Measurements from ENCODE around the gene PLXDC2. TPM values are rescaled to one million over a fixed set of nuclear protein-coding genes. Genes with fewer than 3 reads are reported as not detected.

Gene PLXDC2
- total and polyA plus RNA-seq, 10 of the 15 experiments (the other 5 are each of a cell fraction or from before 2014, with no cell fraction given) = 0.05 to 1.8 (median 0.14) TPM; not detected in 2

- ATAC-seq (no peak), FAIRE-seq (no peak), DNase-seq (ENCODE audit: low read depth, low spot score) (no peak)
- SMC1A ChIA-PET (ENCODE audit: uncharacterized antibody, unreplicated experiment) = interaction anchor here (0.9 kb wide), 1 partner anchor 10 kb away, joined by 4 read pairs; no protein-coding TSS in a partner anchor
- no peak overlapping the region for H3K9ac ChIP-seq (ENCODE audit: control insufficient read depth, insufficient read depth, low read length)
- RAD21 ChIA-PET (ENCODE audit: unreplicated experiment) = no interaction called here
- H4K20me1 ChIP-seq (ENCODE audit: control insufficient read depth, insufficient read depth) = no peaks in the 10 kb centered on the region
- in situ Hi-C loops (cut with MboI) (no loop called here), intact Hi-C loops (cut with micrococcal nuclease; ENCODE audit: unreplicated experiment) (no loop called here)
- no peaks in the 10 kb centered on the region for H3K4me1 ChIP-seq (ENCODE audit: control insufficient read depth, insufficient read depth, low read length)
- 42% methylated on average over 2 of the region's 2 CpGs for WGBS (ENCODE audit: insufficient coverage, insufficient replicate concordance, low lambda C conversion rate, missing lambda C conversion rate)
- POLR2A ChIA-PET = no interaction called here
- H3K36me3 ChIP-seq (ENCODE audit: control insufficient read depth in 2 of 2, insufficient read depth in 2 of 2, low read length in 1 of 2) = no peaks in the 10 kb centered on the region
- H3K4me3 ChIP-seq = no peak overlapping the region
- no peak overlapping the region for H3K27ac ChIP-seq (ENCODE audit: control insufficient read depth, insufficient read depth)
- BruUV-seq (replicated peaks) = no TSS peak
- H3K27me3 ChIP-seq (replicated peaks in 1 of 2; ENCODE audit: control insufficient read depth in 2 of 2, insufficient read depth in 2 of 2, low read length in 1 of 2) = no peaks in the 10 kb centered on the region
- no peaks in the 10 kb centered on the region for H3K79me2 ChIP-seq (ENCODE audit: control insufficient read depth, insufficient read depth, low read length)
- TF ChIP-seq CREB1 (IDR thresholded peaks at IDR 0.05; ENCODE audit: low read depth) (no peak), RELB (IDR thresholded peaks at IDR 0.05; ENCODE audit: low read depth) (no peak), RAD21 (IDR thresholded peaks at IDR 0.05; ENCODE audit: insufficient read depth, low read depth, low read length) (no peak), SP1 (IDR thresholded peaks at IDR 0.05; ENCODE audit: low read depth, low read length) (no peak), ATF2 (IDR thresholded peaks at IDR 0.05; ENCODE audit: low read length) (no peak), MYB (IDR thresholded peaks at IDR 0.05; ENCODE audit: borderline replicate concordance, low read depth, low read length) (no peak), HDGF (IDR thresholded peaks at IDR 0.05) (no peak), SMAD1 (IDR thresholded peaks at IDR 0.05; ENCODE audit: low read depth, partially characterized antibody) (no peak), MXI1 (IDR thresholded peaks at IDR 0.05; ENCODE audit: low read depth, low read length) (no peak), PAX8 (IDR thresholded peaks at IDR 0.05) (no peak), SPI1 (IDR thresholded peaks at IDR 0.05; ENCODE audit: borderline replicate concordance, insufficient read depth, low read depth, low read length) (no peak), SIN3A (IDR thresholded peaks at IDR 0.05; ENCODE audit: low read depth, low read length) (no peak), SMAD5 (IDR thresholded peaks at IDR 0.05; ENCODE audit: low read depth) (no peak), PAX5 (IDR thresholded peaks at IDR 0.05; ENCODE audit: borderline replicate concordance, low read depth, low read length) (no peak), KDM1A (IDR thresholded peaks at IDR 0.05; ENCODE audit: borderline replicate concordance) (no peak), SREBF1 (IDR thresholded peaks at IDR 0.05; ENCODE audit: low read length) (no peak), POLR2AphosphoS5 (IDR thresholded peaks at IDR 0.05; ENCODE audit: low read length) (no peak), SUPT20H (IDR thresholded peaks at IDR 0.05; ENCODE audit: borderline replicate concordance, control insufficient read depth, low read depth, low read length) (no peak), TCF12 (IDR thresholded peaks at IDR 0.05; ENCODE audit: low read depth, low read length) (no peak)
- H3K4me2 ChIP-seq (ENCODE audit: control insufficient read depth, insufficient read depth) = no peak overlapping the region
- no peak overlapping the region for H2AFZ ChIP-seq (ENCODE audit: control insufficient read depth, low read depth, low read length)
- H3K9me3 ChIP-seq (replicated peaks; ENCODE audit: control insufficient read depth, insufficient read depth, low read length) = no peaks in the 10 kb centered on the region
- CTCF ChIA-PET = no interaction called here
Observed at GRCh38 chr10:20117471-20117870, 301.2 kb downstream of the PLXDC2 start.
